GM13976 (cell line): ENCODE results near the gene MKRN2OS.

Experiments used
- DNase-seq: peaks from one replicate; pipeline ENCODE4 v3.0.0; 2012; ENCODE audit warnings: low spot score
- in situ Hi-C: fragments of 300-500 bp; cut with MboI; formaldehyde crosslinking; loops from one replicate; pipeline ENCODE4 v1.12.0; 2022; ENCODE audit warnings: low sequenced_read_pairs, mixed read lengths, inconsistent platforms; ENCODE audit not compliant: unreplicated experiment
- TF ChIP-seq, protein P1 (sequence below): IDR thresholded peaks from 2 replicates; pipeline ENCODE4 v1.5.1; 2012; ENCODE audit warnings: borderline replicate concordance, mild to moderate bottlenecking; ENCODE audit not compliant: insufficient read depth; ENCODE audit errors: extremely low read depth, missing control alignments, control extremely low read depth

The MKRN2OS gene

DNA sequence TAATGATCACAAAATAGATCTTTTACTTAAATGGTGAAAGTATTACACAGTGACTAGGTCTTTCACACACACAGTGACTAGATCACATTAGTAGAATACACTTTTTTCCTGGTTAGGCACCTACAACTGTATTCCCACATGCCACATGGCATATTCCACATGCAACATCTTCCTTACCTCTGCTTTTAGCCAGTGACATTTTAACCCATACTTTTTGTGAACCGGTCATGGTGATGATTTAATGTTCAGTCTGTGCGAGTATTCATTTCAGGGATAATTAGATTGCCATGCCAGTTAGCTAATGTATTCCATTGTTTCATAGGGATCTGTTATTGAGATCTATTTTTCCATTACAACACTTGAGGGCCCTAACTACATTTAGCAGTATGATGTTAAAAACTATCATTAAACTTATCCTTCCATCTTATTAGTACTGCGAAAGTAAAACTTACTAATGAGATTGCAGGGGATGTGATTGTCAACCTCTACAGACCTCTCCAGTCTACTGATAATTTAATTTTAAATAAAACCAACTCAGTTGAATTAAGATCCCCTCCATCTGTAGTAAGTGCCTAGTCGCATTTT is 32.7 kb downstream of the MKRN2OS start:
- TF ChIP-seq, protein P1, sequence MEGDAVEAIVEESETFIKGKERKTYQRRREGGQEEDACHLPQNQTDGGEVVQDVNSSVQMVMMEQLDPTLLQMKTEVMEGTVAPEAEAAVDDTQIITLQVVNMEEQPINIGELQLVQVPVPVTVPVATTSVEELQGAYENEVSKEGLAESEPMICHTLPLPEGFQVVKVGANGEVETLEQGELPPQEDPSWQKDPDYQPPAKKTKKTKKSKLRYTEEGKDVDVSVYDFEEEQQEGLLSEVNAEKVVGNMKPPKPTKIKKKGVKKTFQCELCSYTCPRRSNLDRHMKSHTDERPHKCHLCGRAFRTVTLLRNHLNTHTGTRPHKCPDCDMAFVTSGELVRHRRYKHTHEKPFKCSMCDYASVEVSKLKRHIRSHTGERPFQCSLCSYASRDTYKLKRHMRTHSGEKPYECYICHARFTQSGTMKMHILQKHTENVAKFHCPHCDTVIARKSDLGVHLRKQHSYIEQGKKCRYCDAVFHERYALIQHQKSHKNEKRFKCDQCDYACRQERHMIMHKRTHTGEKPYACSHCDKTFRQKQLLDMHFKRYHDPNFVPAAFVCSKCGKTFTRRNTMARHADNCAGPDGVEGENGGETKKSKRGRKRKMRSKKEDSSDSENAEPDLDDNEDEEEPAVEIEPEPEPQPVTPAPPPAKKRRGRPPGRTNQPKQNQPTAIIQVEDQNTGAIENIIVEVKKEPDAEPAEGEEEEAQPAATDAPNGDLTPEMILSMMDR = no peak
- in situ Hi-C loops = no loop called here
- DNase-seq = no peak

DNA sequence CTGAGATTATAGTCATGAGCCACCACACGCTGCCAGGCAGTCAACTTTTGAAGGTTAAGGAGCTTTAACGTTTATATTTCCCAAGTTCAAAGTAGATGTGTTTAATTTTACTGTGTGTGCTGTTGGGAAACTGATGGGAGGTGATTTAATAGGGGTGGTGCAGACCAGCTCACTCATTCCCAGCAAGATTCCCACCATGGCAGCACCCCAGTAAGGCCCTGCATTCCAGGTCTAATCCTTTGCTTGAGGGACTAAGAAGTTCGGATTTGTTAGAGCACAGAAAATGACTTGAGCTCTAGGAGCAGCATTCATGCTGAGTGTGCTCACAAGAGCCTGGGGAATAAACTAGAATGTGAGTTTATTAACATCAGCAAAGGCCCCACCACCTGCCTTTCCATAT is 35.8 kb downstream of the MKRN2OS start:
- no peak for DNase-seq
- in situ Hi-C loops = no loop called here
- TF ChIP-seq, protein P1 = no peak

DNA sequence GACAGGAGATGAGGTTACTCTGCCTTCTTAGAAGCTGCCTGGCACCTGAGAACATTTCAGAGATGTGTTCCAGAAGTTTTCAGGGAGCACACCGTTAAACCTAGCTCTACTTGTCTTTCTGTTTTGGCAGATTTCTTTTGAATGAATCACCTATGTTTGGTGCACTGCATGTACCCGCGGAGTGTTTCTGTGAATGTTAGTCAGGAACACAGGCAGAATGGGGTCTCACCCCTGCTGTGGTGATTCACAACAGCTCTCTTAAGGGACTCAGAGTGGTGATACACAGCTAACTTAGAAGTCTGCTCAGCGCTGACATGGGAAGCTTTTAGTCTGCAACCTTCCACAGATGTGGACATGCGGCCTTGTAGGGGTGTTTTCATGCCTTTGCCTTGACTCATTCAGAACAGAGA is 37.0 kb downstream of the MKRN2OS start:
- DNase-seq = no peak
- TF ChIP-seq, protein P1 = no peak
- in situ Hi-C loops = no loop called here

DNA sequence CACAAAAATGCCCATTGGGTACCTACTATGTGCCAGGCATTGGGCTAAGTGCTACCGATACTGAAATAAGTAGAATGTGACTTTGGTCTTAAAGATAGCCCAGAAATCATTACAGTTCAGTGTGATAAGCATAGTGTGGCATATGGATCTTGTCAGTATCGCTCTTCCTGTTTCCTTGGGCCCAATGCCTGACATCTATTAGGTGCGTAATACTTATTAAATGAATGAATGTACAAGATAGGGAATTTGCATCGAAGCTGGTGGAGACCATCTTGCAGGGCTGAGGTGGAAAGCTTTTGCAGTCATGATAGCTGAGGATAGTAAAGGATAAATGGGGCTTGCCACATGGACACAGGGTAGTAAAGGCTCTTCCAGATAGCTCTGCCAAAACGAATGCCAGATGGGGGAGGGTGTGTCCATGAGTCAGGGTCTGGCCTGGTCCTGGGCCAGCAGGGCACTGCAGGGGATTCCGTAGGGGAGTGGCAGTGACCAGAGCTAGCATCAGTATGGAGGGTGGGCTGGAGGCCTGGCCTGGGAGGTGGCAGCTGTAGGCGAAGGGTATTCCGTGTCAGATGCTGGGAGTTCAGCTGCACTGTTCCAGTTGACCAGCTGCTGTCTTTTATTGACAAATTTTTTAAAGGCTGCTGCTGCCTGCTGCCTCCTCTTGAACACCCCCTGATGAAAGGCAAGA is 37.6 kb downstream of the MKRN2OS start:
- in situ Hi-C loops = no loop called here
- DNase-seq = no peak
- TF ChIP-seq, protein P1 = no peak

DNA sequence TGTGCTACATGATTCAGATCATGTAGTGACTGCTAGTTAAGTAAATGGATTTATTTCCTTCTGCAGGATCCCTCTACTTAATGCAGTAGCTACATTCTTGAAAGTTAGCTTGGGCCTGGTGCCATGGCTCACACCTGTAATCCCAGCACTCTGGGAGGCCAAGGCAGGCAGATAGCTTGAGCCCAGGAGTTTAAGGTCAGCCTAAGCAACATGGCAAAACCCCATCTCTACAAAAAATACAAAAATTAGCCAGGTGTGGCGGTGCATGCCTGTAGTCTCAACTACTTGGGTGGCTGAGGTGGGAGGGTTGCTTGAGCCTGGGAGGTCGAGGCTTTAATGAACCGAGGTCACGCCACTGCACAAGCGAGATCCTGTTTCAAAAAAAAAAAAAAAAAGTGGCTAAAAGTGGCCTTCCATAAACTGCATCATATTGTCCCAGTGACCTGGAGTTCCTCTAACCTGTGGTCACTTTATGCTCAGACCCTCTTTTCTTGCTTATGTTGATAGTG is 39.0 kb downstream of the MKRN2OS start:
- in situ Hi-C loops = no loop called here
- DNase-seq = no peak
- TF ChIP-seq, protein P1 = no peak

DNA sequence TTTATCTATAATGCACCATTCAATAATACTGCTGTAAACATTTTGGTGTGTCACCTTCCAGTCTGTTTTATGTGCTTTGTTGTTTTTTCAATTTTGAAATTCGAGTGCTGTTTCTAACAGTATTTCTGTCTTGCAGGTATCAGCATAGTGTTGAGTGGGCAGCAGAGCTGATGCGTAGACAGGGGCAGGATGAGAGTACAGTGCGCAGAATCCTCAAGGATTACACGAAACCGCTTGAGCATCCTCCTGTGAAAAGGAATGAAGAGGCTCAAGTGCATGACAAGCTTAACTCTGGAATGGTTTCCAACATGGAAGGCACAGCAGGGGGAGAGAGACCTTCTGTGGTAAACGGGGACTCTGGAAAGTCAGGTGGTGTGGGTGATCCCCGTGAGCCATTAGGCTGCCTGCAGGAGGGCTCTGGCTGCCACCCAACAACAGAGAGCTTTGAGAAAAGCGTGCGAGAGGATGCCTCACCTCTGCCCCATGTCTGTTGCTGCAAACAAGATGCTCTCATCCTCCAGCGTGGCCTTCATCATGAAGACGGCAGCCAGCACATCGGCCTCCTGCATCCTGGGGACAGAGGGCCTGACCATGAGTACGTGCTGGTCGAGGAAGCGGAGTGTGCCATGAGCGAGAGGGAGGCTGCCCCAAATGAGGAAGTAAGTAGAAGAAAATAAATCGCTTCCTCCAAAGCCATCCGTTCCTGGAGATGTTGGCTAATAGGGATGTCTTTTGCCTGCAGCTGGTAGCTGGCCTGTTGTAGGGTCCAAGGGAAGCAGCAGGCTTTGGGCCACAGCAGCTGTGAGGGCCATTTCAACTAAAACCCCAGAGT is 42.0 kb downstream of the MKRN2OS start:
- TF ChIP-seq, protein P1 = no peak
- DNase-seq = no peak
- in situ Hi-C loops = no loop called here
